GM20431 (cell line): ENCODE measurements around the gene WDR18.

Experiments used
- in situ Hi-C: fragments of 300-500 bp; cut with MseI, MboI; formaldehyde crosslinking; loops from one replicate; pipeline ENCODE4 v1.15.0; 2020; ENCODE audit warnings: low sequenced_read_pairs; ENCODE audit not compliant: unreplicated experiment

Gene WDR18

DNA sequence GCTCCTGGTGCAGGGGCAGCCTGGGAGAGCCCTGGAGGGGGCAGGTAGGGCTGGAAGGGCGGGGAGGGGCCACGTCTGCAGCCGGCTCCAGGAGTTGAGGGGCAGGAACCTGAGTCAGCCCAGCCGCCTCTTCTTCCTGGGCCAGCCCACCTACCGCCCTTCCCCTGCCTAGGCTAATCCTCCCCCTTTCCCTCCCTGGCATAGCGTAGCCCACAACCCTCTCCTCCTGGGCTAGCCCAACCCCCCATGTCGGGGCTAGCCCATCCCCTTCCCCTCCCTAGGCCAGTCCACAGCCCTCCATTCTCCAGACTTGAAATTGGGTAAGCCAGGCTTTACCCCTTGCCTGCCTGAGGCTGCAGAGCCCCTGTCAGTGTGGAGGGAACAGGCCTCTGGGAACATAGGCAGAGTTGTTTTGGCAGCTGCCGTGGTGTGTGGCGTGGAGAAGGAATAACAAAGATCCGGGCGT lies 20.6 kb upstream of the WDR18 start:
- in situ Hi-C loops = no loop called here

DNA sequence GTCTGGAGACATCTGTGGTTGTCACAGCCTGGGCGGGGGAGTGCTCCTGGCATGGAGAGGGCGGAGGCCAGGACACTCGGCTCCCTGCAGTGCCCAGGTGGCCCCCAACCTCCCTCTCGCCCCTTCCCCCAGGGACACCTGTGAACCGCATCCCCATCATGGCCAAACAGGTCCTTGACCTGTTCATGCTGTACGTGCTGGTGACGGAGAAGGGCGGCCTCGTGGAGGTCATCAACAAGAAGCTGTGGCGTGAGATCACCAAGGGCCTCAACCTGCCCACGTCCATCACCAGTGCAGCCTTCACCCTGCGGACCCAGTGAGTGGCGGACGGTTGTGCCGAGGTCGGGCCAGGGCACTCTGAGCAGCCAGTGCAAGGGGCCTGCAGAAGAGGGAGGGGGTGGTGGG lies 20.0 kb upstream of the WDR18 start:
- in situ Hi-C loops = no loop called here

DNA sequence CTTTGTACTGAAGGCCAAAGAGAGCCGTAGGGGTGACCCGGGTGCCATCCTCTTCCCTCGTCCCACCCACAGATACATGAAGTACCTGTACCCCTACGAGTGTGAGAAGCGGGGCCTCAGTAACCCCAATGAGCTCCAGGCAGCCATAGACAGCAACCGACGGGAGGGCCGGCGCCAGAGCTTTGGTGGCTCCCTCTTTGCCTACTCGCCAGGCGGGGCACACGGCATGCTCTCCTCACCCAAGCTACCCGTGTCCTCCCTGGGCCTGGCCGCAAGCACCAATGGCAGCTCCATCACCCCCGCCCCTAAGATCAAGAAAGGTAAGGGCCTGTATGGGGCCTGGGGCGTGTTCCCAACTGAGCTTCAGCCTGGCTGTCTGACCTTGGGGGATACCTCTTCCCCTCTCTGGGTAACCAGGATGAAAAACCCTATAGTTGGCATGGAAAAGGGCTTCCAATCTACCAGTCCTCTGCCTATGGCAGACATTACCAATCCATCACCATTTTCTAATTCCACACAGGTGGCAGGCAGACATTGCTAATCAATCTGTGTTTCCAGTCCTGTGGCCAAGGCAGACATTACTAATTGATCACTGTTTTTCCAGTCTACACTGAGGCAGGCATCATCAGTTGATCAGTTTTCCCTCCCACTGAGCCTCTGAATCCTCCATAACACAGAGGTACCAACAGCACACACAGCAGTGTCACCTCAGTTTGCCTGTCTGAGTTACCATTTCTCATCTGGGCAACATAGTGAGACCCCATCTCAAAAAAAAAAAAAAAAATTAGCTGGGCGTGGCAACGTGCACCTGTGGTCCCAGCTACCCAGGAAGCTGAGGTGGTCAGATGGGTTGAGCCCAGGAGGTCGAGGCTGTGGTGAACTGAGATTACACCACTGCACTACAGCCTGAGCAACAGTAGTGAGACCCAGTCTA lies 19.1 kb upstream of the WDR18 start:
- in situ Hi-C loops = no loop called here

DNA sequence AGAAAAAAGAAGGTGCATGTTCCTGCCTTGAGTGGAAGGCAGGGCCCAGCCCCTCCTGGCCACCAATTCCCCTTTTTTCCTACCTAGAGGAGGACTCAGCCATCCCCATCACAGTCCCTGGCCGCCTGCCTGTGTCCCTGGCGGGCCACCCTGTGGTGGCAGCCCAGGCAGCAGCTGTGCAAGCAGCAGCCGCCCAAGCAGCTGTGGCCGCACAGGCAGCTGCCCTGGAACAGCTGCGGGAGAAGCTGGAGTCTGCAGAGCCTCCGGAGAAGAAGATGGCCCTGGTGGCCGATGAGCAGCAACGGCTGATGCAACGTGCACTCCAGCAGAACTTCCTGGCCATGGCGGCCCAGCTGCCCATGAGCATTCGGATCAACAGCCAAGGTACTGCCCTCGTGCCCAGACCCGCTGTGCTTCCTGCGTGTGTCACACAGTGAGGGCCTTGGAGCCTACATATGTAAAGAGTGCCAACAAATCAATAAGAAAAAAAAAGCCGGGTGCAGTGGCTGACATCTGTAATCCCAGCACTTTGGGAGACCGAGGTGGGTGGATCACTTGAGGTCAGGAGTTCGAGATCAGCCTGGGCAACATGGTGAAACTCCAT lies 17.6 kb upstream of the WDR18 start:
- in situ Hi-C loops = no loop called here

DNA sequence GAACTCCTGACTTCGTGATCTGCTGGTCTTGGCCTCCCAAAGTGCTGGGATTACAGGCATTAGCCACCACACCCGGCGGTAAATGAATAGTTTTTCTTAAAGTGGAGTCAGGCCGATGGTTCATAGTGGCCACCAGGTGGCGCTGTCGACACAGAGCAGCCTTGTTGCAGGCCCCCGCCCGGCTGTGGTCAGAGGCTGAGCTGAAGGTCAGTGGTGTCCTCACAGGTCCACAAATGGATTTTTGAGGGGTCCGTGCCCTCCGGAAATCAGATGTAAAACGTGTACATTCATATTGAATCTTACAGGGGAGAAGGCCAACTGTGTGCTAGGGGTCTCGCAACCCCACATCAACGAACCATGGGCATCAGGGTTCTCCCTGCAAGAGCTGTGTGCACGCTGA lies 13.4 kb upstream of the WDR18 start:
- in situ Hi-C loops = no loop called here

DNA sequence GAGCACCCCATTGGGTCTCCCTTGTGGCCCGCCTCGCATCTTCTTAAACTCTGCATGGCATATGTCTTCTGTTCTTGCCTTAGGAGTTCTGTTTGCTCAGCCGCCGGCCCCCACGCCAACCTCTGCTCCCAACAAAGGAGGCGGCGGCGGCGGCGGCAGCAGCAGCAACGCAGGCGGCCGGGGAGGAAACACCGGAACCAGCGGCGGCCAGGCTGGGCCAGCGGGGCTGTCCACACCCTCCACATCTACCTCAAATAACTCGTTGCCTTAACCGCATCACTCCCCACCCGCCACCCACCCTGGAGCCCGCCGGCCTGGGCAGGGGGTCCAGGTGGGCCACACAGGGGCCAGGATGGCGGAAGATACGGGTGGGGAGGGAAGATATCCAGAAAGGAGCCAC lies 12.3 kb upstream of the WDR18 start:
- in situ Hi-C loops = no loop called here

DNA sequence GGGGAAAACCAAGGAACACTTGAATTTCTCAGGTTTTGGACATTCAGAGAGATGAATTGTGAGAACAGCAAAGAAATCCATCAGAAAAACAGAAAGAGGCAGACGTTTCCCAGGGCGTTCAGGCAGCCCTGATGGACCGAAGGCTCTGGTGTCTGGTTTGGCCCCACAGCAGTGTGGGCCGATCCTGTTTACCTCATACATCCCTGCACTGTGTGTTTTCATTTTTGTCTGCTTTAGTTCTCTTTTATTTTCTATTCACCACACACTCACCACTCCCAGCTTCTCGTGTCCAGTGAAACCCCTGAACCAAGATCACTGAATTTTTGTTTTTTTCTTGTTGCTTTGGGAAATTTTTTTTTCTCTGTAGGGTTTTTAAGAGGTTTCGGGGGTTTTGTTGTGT lies 11.9 kb upstream of the WDR18 start:
- in situ Hi-C loops = no loop called here

DNA sequence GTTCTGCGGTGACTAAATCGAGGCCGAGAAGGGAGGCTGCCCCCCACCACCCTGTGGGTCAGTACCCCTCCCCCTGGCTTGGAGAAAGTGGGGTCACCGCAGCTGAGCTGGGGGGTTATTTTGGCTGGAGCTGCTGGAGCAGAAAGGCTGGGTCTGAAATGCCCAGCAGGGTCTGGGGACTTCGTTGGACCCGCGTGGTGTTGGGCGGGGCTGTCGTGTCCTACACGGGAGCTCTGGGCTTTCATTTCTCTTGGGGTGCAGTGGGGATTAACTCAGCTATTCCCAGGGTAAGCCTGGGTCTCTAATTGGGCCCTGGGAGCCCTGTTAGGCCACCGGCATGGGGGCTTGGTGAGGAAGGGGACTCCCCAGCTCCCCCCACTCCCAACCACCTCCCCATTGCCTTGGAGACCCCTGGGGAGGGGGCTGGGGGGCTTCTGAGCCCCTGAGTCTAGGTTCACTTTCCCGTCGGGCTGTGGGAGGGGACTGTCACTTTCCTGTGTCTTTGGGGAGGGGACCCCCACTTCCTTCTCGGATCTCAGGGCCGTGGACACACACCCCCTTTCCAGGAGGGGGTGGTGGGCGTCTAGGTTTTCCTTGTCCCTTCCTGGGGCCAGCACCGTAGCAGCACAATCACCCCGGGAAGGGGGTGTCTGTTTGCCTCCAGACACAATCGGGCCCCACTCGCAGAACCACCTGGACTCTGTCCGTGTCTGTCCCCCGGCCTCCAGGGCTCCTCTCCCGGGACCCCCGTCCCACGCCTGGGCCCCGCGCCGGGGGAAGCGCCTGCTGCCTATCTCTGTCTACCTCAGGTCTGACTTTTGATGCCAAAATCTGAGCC lies 10.2 kb upstream of the WDR18 start:
- in situ Hi-C loops = no loop called here

DNA sequence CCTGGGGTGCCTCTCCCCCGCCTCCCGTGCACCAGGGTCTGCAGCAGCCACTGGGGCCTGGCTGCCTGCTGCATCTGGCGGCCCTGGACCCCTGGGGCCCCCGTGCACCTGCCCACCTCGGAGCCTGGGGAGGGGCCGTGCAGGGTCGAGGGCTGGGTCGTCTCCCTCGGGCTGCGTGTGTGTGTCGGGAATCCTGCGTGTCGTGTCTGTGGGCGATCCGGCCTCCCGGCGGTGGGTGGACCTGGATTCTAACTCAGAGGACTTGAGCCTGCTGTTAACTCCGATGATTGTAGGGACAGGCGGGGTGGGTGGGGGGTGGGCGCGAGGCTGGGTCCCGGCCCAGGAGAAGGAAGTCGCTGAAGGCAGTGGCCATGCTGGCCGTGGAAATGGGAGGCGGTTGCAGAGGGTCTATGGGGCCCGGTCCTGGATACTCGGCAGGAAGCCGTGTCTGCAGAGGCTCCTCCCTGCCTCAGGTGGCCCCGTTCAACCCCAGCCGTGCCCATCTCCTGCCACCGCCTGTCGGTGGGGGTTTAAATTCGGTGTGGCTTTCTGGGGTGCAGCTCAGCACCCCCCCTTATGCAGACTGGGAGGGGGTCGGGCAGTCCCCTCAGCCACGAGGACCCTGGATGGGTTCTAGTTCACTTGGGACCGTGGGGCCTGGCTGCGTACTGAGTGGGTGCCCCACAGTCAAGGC lies 9.4 kb upstream of the WDR18 start:
- in situ Hi-C loops = no loop called here

DNA sequence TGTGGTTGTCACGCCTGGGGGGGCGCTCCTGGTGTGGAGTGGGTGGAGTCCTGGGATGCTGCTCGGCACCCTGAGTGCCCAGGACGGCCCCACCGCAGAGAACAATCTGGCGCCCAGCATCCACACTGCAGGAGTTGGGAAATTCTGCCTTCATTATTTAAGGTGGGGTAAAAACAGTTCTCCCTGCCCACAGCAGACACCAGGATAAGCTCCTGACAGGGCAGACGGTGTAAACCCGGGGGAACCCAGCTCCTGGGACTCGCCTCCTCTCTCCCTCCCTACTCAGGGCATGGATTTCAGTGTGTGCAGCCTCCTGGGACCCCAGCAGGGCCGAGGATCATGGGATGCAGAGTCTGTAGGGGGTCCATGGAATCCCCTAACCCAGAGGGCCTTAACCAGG lies 7.7 kb upstream of the WDR18 start:
- in situ Hi-C loops = no loop called here

DNA sequence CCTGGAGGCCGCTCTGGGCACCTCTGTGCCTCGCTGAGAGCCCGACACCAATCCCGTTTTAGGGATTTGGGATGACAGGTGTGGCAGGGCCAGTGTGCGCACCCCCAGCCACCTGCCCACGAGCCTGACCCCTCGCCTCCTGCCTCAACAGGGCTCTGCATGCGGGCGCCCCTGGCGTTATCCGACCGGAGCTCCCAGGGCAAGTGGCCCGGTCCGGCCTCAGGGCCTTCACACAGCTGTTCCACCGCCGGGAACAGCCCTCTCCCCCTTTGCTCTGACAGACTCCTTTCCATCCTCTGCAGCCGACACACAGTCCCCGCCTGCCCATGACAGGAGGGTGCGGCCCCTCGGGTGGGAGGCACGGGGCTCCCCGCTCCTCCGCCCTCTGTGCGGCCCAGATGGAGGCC lies 7.1 kb upstream of the WDR18 start:
- in situ Hi-C loops = no loop called here

DNA sequence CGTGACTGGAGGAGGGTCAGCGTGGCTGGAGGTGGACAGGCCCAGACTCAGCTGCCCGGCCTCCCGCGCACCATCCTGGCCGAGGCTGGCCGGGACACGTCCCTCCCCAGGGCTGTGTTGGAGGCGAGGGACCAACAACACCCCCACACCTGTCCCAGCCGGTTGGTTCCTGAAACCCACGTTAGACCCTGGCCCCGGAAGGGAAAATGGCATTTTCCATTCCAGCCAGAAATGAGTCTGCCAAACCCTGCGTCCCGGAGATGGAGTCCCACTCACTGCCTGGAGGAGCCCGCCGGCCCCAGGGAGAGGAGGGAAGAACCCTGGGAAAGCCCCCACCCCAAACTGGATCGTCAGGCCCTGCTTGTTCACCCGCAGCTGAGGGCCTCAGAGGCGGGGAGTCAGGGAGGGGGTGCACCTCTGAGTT lies 4.8 kb upstream of the WDR18 start:
- in situ Hi-C loops = no loop called here

DNA sequence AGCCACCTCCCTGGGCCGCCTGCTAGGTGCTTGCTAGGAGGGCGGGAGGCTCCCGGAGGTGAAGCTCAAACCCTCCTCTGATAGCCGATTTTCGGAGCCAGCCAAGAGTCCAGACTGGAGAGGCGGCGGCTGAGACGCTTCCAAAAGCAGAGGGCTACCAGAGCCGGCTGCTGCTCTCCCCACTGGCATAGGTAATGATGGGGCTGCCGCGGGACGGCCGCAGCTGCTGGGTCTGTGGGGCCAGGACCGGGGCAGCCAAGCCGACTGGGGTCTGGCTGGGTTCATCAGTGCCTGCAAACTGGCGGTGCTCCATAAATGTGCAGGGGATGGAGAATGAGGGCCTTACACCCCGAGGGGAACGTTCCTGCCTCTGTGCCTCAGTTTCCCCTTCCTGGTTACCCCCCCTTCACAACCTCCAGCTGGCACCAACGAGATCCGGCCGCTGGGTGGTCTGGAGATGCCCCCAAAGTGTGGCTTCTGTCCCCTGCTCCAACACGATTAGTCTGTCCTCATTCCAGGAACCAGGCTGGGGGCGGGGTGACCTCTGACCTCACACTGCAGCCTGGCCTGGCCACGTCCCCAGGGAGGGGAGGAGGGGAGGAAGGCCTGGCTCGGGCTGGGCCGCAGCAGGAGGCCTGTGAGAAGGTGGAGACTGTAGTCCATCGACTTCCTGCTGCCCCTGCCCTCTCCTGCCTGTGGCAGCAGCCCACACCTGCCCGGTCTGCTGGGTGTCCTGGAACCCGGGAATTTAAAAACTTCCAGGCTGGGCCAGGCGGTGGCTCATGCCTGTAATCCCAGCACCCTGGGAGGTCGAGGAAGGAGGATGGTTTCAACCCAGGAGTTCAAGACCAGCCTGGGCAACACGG lies 3.8 kb upstream of the WDR18 start:
- in situ Hi-C loops = no loop called here

DNA sequence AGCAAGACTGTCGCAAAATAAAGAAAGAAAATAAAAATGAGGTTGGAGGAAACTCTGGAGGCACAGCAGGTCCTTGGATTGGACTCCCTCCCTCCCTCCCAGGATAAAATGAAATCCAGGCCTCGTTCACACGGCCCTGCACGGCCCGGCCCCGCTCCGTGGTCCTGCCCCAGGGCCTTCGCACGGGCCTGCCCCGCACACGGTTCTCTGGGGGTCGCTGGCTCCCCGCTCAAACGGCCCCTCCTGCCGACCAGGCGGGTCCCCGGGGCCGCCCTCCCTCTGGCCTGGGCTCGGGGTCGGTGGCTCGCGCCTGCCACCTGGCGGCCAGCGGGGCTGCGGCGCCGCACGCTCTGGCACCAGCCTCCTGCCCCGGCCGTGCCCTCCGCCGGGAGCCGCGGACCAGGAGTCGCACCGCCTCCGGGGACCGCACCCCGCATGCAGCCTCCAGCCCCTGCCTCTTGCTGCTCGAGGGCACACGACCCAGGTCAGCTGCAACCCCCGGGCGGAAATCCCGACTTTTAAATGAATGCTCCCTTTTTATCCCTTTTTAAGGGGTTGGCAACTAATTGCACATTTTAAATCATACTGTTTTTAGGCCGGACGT lies 1.5 kb upstream of the WDR18 start:
- in situ Hi-C loops = no loop called here

DNA sequence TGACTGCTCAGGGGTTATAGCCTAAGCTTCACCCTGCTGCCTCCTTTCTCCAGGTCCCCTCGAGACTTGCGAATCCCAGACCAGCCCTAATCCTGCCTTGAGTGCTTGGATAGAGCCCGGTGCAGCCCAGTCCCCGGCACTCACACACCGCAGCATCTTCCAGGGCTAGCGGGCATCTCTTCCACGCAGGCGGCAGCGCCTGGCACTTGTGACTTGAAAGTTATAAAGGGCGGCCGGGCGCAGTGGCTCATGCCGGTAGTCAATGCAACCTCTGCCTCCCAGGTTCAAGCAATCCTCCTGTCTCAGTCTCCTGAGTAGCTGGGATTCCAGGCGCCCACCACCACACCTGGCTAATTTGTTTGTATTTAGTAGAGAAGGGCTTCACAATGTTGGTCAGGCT lies 1.9 kb downstream of the WDR18 start:
- in situ Hi-C loops = loop anchor here (5.0 kb wide), 1 partner anchor 64 kb away; no protein-coding TSS in a partner anchor

DNA sequence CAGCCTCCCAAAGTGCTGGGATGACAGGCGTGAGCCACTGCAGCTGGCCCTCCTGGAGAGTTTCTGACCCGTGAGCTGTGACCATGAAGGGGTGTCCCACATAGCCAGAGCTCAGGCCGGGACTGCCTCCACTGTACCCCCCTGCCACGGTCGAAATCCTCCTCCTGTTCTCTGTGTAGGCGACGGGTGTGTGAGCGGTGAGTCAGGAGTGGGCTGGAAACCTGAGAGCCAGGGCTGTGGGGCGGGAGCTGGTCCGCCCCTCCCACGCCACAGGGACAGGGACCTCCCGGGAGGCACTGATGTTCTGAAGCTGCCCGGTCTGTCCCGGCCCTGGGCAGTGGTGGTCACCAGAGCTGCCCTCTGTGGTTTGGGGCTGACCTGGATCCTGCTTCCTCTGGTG lies 3.9 kb downstream of the WDR18 start:
- in situ Hi-C loops = loop anchor here (5.0 kb wide), 1 partner anchor 66 kb away; no protein-coding TSS in a partner anchor

DNA sequence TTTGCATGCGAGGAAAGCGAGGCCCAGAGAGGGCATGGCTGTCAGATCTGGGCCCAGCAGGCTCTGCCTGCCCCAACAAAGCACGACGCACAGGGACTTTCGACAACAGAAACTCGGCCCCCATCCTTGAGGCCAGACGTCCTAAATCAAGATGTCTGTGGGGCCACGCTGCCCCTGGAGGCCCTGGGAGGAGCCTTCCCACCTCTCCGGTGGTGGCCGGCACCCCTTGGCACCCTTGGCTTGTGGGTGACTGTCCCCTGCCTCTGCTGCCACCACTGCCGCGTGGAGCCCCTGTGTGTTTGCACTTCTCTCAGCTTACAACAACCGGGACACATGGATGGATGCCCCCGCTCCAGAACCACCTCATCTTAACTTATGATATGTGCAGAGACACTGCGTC lies 4.4 kb downstream of the WDR18 start:
- in situ Hi-C loops = loop anchor here (5.0 kb wide), 1 partner anchor 66 kb away; no protein-coding TSS in a partner anchor

DNA sequence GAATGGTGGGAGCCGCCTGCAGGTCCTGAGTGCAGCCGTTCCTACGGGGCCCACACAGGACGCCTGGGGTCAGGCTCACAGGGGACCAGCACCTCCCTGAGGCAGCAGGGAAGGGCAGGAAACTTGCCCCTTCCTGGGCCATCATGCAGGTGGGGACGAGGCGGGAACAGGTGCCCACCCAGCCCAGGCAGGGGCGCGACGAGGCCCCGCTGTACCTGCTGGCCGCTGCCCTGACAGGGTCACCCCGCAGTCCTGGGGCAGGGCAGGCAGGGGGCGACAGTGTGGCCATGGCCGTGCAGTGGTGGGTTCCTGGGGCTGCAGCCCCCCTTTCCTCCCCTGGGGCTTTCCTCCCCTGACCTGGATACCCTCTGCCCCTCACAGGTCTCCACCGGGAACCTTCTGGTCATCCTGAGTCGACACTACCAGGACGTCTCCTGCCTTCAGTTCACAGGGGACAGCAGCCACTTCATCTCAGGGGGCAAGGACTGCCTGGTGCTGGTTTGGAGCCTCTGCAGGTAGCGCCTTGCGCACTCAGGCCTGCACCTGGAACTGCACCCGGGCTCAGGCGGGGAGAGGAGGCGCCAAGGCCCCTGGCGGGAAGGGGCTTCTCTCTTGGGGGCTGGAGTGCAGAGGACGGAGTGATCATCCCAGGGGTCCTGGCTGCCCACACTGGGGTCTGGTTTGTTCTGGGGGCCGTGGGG lies 5.4 kb downstream of the WDR18 start:
- in situ Hi-C loops = loop anchor here (5.0 kb wide), 1 partner anchor 67 kb away; no protein-coding TSS in a partner anchor
